ENCODE measurements around the gene PHF24.
"Not testable (repeated sequence)": the region's sequence is repeated elsewhere in the genome, so short reads cannot be mapped to it uniquely, and the experiment has no call there.

Gene PHF24

DNA sequence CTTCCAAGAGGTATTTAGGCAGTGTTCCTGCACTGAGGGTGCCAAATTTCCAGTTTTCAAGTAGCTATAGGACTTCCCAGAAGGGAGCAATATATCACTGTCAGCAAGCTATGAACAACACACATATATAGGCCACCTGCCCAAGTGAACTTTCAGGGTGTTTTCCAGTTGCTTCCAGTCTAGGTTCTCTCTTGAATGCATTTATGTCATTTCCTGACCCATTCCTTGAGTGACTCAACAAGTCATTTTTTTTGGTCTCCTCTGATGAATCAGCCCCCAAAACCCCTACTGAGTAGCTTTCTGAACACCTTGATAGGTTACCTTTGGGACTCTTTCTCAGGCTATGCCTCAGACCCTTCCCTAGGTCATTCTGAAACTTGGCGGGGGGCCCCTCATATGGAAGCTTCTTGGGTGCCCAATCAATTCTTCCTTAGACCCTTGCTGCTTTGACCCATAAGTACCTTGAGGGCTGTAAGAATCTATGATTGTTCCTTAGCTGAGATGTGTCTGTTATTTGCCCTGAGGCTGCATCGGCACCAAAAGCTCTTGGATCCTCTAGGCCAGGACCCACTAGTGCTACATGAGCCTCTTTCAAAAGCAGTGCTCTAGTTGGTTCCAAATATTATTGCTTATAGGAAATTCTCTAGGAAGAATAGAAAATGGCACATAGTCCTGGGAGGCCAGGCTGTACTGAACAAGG lies 43.9 kb downstream of the PHF24 start:
- DNase-seq (ENCODE audit: extremely low read depth, low read depth): no peak
- TF ChIP-seq, protein P1, sequence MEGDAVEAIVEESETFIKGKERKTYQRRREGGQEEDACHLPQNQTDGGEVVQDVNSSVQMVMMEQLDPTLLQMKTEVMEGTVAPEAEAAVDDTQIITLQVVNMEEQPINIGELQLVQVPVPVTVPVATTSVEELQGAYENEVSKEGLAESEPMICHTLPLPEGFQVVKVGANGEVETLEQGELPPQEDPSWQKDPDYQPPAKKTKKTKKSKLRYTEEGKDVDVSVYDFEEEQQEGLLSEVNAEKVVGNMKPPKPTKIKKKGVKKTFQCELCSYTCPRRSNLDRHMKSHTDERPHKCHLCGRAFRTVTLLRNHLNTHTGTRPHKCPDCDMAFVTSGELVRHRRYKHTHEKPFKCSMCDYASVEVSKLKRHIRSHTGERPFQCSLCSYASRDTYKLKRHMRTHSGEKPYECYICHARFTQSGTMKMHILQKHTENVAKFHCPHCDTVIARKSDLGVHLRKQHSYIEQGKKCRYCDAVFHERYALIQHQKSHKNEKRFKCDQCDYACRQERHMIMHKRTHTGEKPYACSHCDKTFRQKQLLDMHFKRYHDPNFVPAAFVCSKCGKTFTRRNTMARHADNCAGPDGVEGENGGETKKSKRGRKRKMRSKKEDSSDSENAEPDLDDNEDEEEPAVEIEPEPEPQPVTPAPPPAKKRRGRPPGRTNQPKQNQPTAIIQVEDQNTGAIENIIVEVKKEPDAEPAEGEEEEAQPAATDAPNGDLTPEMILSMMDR (IDR thresholded peaks at IDR 0.05; ENCODE audit: low read depth, low read length, missing control alignments): no peak
- no peak overlapping the region for H3K4me3 ChIP-seq (replicated peaks; ENCODE audit: low read depth, low read length)

DNA sequence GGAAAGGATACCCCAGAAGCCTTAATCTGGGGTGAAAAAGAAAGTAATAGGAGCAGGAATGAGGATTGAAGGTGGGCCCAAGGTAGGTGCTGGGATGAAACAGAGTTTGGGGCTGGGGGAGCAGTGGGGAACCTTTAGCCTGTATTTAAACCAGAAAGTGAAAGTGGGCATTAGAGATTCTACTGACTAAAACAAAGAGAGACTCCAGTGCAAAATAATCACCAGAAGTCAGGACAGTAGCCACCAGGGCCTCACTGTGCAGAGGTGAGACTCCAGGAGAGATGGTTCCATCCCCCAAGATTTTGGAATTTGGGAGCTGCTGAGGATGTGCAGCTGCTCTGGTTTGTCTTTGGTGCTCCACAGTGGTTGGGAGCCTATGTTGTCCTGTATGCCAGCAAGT lies 44.5 kb downstream of the PHF24 start:
- TF ChIP-seq, protein P1 (IDR thresholded peaks at IDR 0.05; ENCODE audit: low read depth, low read length, missing control alignments): no peak
- DNase-seq (ENCODE audit: extremely low read depth, low read depth): no peak
- H3K4me3 ChIP-seq (replicated peaks; ENCODE audit: low read depth, low read length): no peak overlapping the region

DNA sequence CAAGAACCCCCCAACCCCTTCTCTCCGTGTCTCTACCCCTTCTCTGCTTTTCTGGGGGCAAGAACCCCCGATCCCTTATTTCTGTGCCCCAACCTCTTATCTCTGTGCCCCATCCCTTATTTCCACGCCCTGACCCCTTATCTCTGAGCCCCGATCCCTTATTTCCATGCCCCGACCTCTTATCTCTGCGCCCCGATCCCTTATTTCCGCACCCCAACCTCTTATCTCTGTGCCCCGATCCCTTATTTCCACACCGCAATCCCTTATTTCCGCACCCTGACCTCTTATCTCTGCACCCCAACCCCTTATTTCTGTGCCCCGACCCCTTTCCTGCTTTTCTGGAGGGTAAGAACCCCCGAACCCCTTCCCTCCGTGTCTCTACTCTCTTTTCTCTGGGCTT lies 46.2 kb downstream of the PHF24 start:
- not testable (repeated sequence) for H3K4me3 ChIP-seq (replicated peaks; ENCODE audit: low read depth, low read length); DNase-seq (ENCODE audit: extremely low read depth, low read depth)

DNA sequence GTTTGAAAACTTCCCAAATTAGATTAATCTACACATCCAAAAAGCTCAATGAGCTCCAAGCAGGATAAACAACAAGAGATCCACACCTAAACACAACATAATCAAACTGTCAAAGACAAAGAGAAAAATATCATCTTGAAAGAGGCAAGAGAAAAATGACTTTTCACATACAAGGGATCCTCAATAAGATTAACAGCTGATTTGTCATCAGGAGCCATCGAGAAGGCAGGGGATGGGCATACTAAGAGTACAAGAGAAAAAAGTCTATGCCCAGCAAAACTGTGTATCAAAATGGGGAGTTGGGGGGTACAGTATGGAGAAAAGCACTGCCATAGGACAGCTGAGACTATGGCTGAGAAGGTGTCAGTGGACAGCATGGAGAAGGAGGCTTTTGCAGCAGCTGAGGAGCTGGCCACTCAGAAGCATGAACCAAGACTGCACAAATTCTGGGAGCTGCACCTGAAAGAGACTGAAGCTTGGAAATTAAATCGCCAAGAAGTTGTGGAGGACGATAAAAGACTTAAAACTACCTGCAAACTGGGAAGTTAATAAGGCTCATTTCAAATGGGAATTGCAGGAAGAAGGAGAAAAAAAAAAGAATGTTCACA lies 52.4 kb downstream of the PHF24 start:
- TF ChIP-seq, protein P1 (IDR thresholded peaks at IDR 0.05; ENCODE audit: low read depth, low read length, missing control alignments): no peak
- no peak overlapping the region for H3K4me3 ChIP-seq (replicated peaks; ENCODE audit: low read depth, low read length)
- DNase-seq (ENCODE audit: extremely low read depth, low read depth): no peak

DNA sequence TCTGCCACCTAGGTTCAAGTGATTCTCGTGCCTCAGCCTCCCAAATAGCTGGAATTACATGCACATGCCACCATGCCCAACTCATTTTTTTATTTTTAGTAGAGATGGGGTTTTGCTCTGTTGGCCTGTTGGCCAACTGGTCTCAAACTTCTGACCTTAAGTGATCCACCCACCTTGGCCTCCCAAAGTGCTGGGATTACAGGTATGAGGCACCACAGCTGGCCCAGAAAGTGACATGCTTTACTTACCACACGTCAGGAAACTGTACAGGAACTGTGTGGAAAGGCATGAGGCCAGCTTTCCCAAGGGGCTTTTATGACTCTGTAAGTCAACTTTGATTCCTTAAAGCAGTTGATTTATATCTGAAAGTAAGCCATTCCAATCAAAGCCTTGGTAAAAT lies 56.4 kb downstream of the PHF24 start:
- TF ChIP-seq, protein P1 (IDR thresholded peaks at IDR 0.05; ENCODE audit: low read depth, low read length, missing control alignments): no peak
- DNase-seq (ENCODE audit: extremely low read depth, low read depth): no peak

DNA sequence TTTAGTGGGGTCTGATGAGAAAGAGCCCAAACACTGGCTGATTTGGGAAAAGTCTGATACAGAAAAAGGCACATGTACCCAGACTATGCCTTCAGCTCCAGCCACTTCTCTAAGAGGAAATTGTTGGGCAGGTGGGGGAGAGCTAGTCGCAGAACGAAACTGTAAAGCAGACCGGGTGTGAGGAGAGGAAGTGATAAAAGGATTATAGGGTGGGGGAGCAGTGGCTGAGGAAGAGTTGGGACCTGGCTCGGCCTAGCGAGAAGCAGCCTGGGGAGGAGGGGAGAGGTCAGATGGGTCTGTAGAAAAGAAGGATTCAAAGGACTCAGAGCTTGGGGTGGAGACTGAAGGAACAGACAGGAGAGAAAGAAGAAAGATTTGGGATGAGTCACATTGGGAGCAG lies 65.4 kb downstream of the PHF24 start:
- not testable (repeated sequence) for DNase-seq (ENCODE audit: extremely low read depth, low read depth); H3K4me3 ChIP-seq (replicated peaks; ENCODE audit: low read depth, low read length)

More for the DNA sequence above, 56.4 kb downstream of the PHF24 start:
- no peak overlapping the region for H3K4me3 ChIP-seq (replicated peaks; ENCODE audit: low read depth, low read length)

DNA sequence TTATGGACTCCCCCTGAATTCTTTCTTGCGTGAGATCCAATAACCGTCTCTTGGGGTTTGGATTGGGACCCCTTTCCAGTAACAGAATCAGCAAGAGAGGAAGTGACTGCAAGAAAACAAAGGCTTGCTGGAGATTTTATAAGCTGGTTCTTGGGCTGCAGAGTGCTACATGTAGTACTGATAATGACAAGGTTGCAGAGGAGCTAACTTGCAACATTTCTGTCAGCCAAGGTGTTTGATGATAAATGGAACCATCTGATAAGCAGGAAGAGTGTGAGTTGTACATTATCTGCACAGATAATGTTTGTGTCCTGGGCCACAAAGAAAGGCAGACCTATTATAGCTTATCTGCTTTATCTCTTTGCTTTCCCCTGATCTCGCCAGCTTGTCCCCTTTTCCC lies 68.6 kb downstream of the PHF24 start:
- DNase-seq (ENCODE audit: extremely low read depth, low read depth): no peak
- TF ChIP-seq, protein P1 (IDR thresholded peaks at IDR 0.05; ENCODE audit: low read depth, low read length, missing control alignments): no peak
- no peak overlapping the region for H3K4me3 ChIP-seq (replicated peaks; ENCODE audit: low read depth, low read length)

DNA sequence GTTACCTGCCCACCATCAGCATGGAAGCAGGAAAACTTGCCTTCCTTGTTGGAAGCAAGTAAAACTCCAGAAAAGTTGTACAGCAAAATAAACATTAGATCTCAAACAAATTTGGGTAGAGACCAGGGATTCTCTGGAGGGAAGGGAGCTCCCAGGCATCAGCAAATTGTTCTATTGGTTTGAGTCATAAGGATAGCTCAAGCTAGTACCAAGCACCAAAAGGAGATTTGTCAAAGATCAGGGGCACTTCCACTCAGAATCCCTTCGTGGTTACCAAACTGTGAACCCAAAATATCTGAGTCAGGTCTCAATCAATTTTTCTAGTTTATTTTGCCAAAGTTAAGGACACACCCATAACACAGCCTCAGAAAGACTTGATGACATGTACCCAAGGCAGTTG lies 69.3 kb downstream of the PHF24 start:
- DNase-seq (ENCODE audit: extremely low read depth, low read depth): no peak

More for the DNA sequence above, 69.3 kb downstream of the PHF24 start:
- no peak overlapping the region for H3K4me3 ChIP-seq (replicated peaks; ENCODE audit: low read depth, low read length)
- TF ChIP-seq, protein P1 (IDR thresholded peaks at IDR 0.05; ENCODE audit: low read depth, low read length, missing control alignments): no peak
